ENCODE data around the gene SLC8A3. TPM values are rescaled to one million over a fixed set of nuclear protein-coding genes. Genes with fewer than 3 reads are reported as not detected.

Gene SLC8A3
- total RNA-seq, 1 donor from 2014 or later, result 0.24 TPM

- Histone ChIP-seq H3K27me3 (no peaks in the 10 kb centered on the region), H3K4me3 (no peak overlapping the region)
- no peak overlapping the region for H3K27ac Mint-ChIP-seq
Observed at GRCh38 chr14:70027785-70028428, 160.8 kb downstream of the SLC8A3 start.

GRCh38 chr14:70023871-70024270 lies 164.9 kb downstream of the SLC8A3 start:
- no peak overlapping the region for H3K4me2 ChIP-seq
- H3K36me3 ChIP-seq, result peaks cover 8% of the 10 kb centered on the region
- H3K4me1 ChIP-seq, result peaks cover 7% of the 10 kb centered on the region
- TF ChIP-seq EZH2phosphoT487 (IDR thresholded peaks at IDR 0.05) (no peak), EZH2 (IDR thresholded peaks at IDR 0.05) (no peak), CTCF (IDR thresholded peaks at IDR 0.05) (no peak)
- DNase-seq (ENCODE audit: low spot score), result no peak
- Mint-ChIP-seq H3K9me3 (no peaks in the 10 kb centered on the region), H3K36me3 (peaks cover 8% of the 10 kb centered on the region), H3K4me3 (no peak overlapping the region), H3K27me3 (ENCODE audit: insufficient read depth, low read depth) (peaks cover 2% of the 10 kb centered on the region), H3K27ac (no peak overlapping the region), H3K4me1 (peaks cover 20% of the 10 kb centered on the region)
- H3K79me2 ChIP-seq (ENCODE audit: low read depth), result no peaks in the 10 kb centered on the region
- no peaks in the 10 kb centered on the region for H3K27me3 ChIP-seq
- peaks cover 18% of the 10 kb centered on the region for H3F3A ChIP-seq (ENCODE audit: low read depth)
- H3K9ac ChIP-seq, result no peak overlapping the region
- no peak overlapping the region for H3K4me3 ChIP-seq
- H2AFZ ChIP-seq (replicated peaks), result no peak overlapping the region
- peaks cover 31% of the 10 kb centered on the region for H4K20me1 ChIP-seq (ENCODE audit: low read depth)
- H3K9me3 ChIP-seq (ENCODE audit: low read depth), result no peaks in the 10 kb centered on the region
- H3K27ac ChIP-seq, result no peak overlapping the region

More at GRCh38 chr14:70027785-70028428, 160.8 kb downstream of the SLC8A3 start:
- H3K9me3 Mint-ChIP-seq, result no peaks in the 10 kb centered on the region
- Histone ChIP-seq H3K4me1 (peaks cover 19% of the 10 kb centered on the region), H3K79me2 (ENCODE audit: low read depth) (no peaks in the 10 kb centered on the region), H3K9me3 (ENCODE audit: low read depth) (no peaks in the 10 kb centered on the region), H3K4me2 (no peak overlapping the region), H3K27ac (no peak overlapping the region), H3K9ac (no peak overlapping the region), H3F3A (ENCODE audit: low read depth) (peaks cover 19% of the 10 kb centered on the region), H4K20me1 (ENCODE audit: low read depth) (peaks cover 31% of the 10 kb centered on the region), H2AFZ (replicated peaks) (no peak overlapping the region), H3K36me3 (peaks cover 5% of the 10 kb centered on the region)
- peaks cover 11% of the 10 kb centered on the region for H3K36me3 Mint-ChIP-seq
- no peak overlapping the region for H3K4me3 Mint-ChIP-seq
- H3K27me3 Mint-ChIP-seq (ENCODE audit: insufficient read depth, low read depth), result peaks cover 5% of the 10 kb centered on the region
- peak; percentile 92 for TF ChIP-seq CTCF (IDR thresholded peaks at IDR 0.05)
- no peak for TF ChIP-seq EZH2phosphoT487 (IDR thresholded peaks at IDR 0.05)
- peak; percentile 86 for DNase-seq (ENCODE audit: low spot score)
- peaks cover 19% of the 10 kb centered on the region for H3K4me1 Mint-ChIP-seq

GRCh38 chr14:70022771-70023445 lies 165.8 kb downstream of the SLC8A3 start:
- Mint-ChIP-seq H3K4me3 (no peak overlapping the region), H3K27ac (no peak overlapping the region), H3K36me3 (peaks cover 10% of the 10 kb centered on the region), H3K27me3 (ENCODE audit: insufficient read depth, low read depth) (peaks cover 4% of the 10 kb centered on the region), H3K9me3 (no peaks in the 10 kb centered on the region), H3K4me1 (peaks cover 18% of the 10 kb centered on the region)
- Histone ChIP-seq H3K79me2 (ENCODE audit: low read depth) (no peaks in the 10 kb centered on the region), H2AFZ (replicated peaks) (no peak overlapping the region), H3K4me1 (peaks cover 7% of the 10 kb centered on the region), H3K4me2 (no peak overlapping the region), H3K9me3 (ENCODE audit: low read depth) (no peaks in the 10 kb centered on the region), H3K27me3 (no peaks in the 10 kb centered on the region), H4K20me1 (ENCODE audit: low read depth) (peaks cover 29% of the 10 kb centered on the region), H3K27ac (no peak overlapping the region), H3K4me3 (no peak overlapping the region), H3F3A (ENCODE audit: low read depth) (peaks cover 13% of the 10 kb centered on the region), H3K36me3 (peaks cover 8% of the 10 kb centered on the region), H3K9ac (no peak overlapping the region)
- no peak for TF ChIP-seq EZH2 (IDR thresholded peaks at IDR 0.05)
- TF ChIP-seq CTCF (IDR thresholded peaks at IDR 0.05), result no peak
- TF ChIP-seq EZH2phosphoT487 (IDR thresholded peaks at IDR 0.05), result no peak
- no peak for DNase-seq (ENCODE audit: low spot score)

Measured in neural progenitor cell (in vitro differentiated cells).